NCI-H128 (cell line): ENCODE data around the gene PF4V1.

Experiments
- DNase-seq: peaks from one replicate; lab custom pipeline; 2025; ENCODE audit not compliant: unreplicated experiment; lab: John Stamatoyannopoulos, UW

Gene PF4V1

GRCh38 chr4:73902038-73902637, 49.0 kb downstream of the PF4V1 start:
- no peak for DNase-seq

- no peak for DNase-seq
Measured at GRCh38 chr4:73902817-73903547, 49.9 kb downstream of the PF4V1 start.
